ENCODE measurements around the gene PRM1.

GRCh38 chr16:11315510-11315909 lies 34.4 kb upstream of the PRM1 start:
- peak in 1 of 4 experiments; percentile 32 for TF ChIP-seq CTCF (IDR thresholded peaks at IDR 0.05)
- no peak for TF ChIP-seq POLR2A (IDR thresholded peaks at IDR 0.05)
